Psoas muscle (tissue), 8 donors: ENCODE measurements around the gene FBLL1. TPM values are rescaled to one million over a fixed set of nuclear protein-coding genes. Genes with fewer than 3 reads are reported as not detected.
A peak's percentile ranks its signal among the peaks of the same experiment; 100 is the strongest.

Experiments used
- ATAC-seq, 4 donors: fragments of 200-7000 bp; cut with Tn5 transposase; one replicate each; pipeline ENCODE4 v1.9.1; 2020; ENCODE audit warnings: moderate library complexity in 3 of 4, mild to moderate bottlenecking in 2 of 4
- DNase-seq, 2 donors: peaks; one replicate each; pipeline ENCODE4 v3.0.0-alpha.2; 2020
- H3K27ac ChIP-seq: fragments of 200-600 bp; one replicate; pipeline ENCODE4 v1.8.0; 2022
- H3K27me3 ChIP-seq, 3 donors: fragments of 200-600 bp in 1 of 3; one replicate each; pipeline versions ENCODE4 v1.6.1 to v1.8.0; 2013 to 2022; ENCODE audit warnings: low read length in 2 of 3, mild to moderate bottlenecking in 2 of 3, moderate library complexity in 1 of 3; ENCODE audit not compliant: insufficient read depth in 3 of 3
- H3K36me3 ChIP-seq, 2 donors: fragments of 200-600 bp in 1 of 2; one replicate each; pipeline versions ENCODE4 v1.6.1 to v1.8.0; 2013 to 2022; ENCODE audit warnings: low read depth in 1 of 2, mild to moderate bottlenecking in 1 of 2, moderate library complexity in 1 of 2; ENCODE audit not compliant: insufficient read depth in 1 of 2
- H3K4me1 ChIP-seq: fragments of 200-600 bp; one replicate; pipeline ENCODE4 v1.8.0; 2022
- H3K4me3 ChIP-seq: fragments of 200-600 bp; one replicate; pipeline ENCODE4 v1.8.0; 2022; ENCODE audit warnings: mild to moderate bottlenecking
- H3K9me3 ChIP-seq: fragments of 200-600 bp; one replicate; pipeline ENCODE4 v1.8.0; 2022
- WGBS, 3 donors: extraction: QIAGEN DNeasy Blood & Tissue Kit; methylation state at CpG; one replicate each; pipeline versions ENCODE4 v1.1.6 to v1.1.7; 2013; 5-methylcytosine and 5-hydroxymethylcytosine counted together
- intact Hi-C, 2 donors: fragments of 100-400 bp; cut with DNase I; formaldehyde crosslinking; loops; one replicate each; pipeline versions ENCODE4 v1.11.0 to v1.14.2; 2022
- polyA plus RNA-seq, 3 donors: library from polyadenylated mRNA; stranded (reverse); fragments of 200-250 nt; gene quantifications; one replicate each; pipeline ENCODE4 v1.2.3, GENCODE V29; 2013
- total RNA-seq, 4 donors: library from RNA; stranded (reverse); fragmentation: NEBNext Ultra II Directional in 2 of 4; extraction: Animal tissue kit (Norgen Biotek cat#: 25700) in 2 of 4; gene quantifications; one replicate each; pipeline versions ENCODE4 v1.2.1 to v1.2.4, GENCODE V29; 2021 to 2023
- TF ChIP-seq, protein P1 (sequence below): fragments of 200-600 bp; IDR thresholded peaks from one replicate; pipeline ENCODE4 v1.8.0; 2022; ENCODE audit warnings: antibody characterized with exemption
- donor health status: healthy with polysubstance abuse.
- donor health status: DM: no; HTN: no; CAD: no; lungs with moderate emphysema.
- donor health status: Bipolar disorder and iron deficiency.
- donor health status: healthy.
- donor health status: DM: yes; HTN: yes; CAD: no.
- donor health status: DM: no; HTN: no; CAD: no.
- donor health status: DM: no; HTN: no; CAD: no.
- donor health status: DM: yes; HTN: yes; CAD: no.

Gene FBLL1
- total and polyA plus RNA-seq, 7 donors: 0.05 to 0.21 (median 0.20) TPM; not detected in 4

DNA sequence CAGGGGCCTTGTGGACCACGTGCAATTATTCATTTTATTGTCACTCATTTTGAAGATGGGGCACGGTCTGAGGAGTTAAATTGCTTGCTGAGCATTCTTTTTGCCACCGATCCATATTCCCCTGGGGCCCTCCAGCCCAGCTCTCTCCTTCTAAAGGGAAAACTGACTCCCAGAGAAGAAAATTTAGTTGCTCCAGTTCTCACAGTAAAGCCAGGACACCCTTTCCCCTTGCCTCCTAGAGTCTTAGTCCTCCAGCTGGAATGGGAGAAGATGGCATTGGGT lies 51.1 kb downstream of the FBLL1 start:
- intact Hi-C loops: loop anchor here in 1 of 2 donors (5.0 kb wide), 1 partner anchor 188 kb away; no protein-coding TSS in a partner anchor
- H3K27ac ChIP-seq: peak overlapping the region; percentile 92
- TF ChIP-seq, protein P1, sequence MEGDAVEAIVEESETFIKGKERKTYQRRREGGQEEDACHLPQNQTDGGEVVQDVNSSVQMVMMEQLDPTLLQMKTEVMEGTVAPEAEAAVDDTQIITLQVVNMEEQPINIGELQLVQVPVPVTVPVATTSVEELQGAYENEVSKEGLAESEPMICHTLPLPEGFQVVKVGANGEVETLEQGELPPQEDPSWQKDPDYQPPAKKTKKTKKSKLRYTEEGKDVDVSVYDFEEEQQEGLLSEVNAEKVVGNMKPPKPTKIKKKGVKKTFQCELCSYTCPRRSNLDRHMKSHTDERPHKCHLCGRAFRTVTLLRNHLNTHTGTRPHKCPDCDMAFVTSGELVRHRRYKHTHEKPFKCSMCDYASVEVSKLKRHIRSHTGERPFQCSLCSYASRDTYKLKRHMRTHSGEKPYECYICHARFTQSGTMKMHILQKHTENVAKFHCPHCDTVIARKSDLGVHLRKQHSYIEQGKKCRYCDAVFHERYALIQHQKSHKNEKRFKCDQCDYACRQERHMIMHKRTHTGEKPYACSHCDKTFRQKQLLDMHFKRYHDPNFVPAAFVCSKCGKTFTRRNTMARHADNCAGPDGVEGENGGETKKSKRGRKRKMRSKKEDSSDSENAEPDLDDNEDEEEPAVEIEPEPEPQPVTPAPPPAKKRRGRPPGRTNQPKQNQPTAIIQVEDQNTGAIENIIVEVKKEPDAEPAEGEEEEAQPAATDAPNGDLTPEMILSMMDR: no peak
- H3K27me3 ChIP-seq: no peaks in the 10 kb centered on the region
- H3K36me3 ChIP-seq: no peaks in the 10 kb centered on the region
- ATAC-seq: no peak
- H3K4me1 ChIP-seq: peaks cover 23% of the 10 kb centered on the region
- H3K4me3 ChIP-seq: peak overlapping the region; percentile 81
- no peaks in the 10 kb centered on the region for H3K9me3 ChIP-seq
- no peak for DNase-seq
- 9 to 11% (median 10%) methylated on average over 3 of the region's 3 CpGs for WGBS, 3 donors

Other genes with a start within 250 kb of the FBLL1 start
- gene WWC1, start 237.7 kb upstream of the FBLL1 start, total RNA-seq: under 1 TPM in 1 of 4 donors, not detected in 3; 0.25 TPM
- under 1 TPM; 0.03 to 0.13 (median 0.04) TPM for gene WWC1, start 237.7 kb upstream of the FBLL1 start, polyA plus RNA-seq
- 10 to 100 TPM; 31.6 to 40.4 (median 37.8) TPM for gene RARS1, start 42.8 kb upstream of the FBLL1 start, total RNA-seq
- 10 to 100 TPM; 27.2 to 69.3 (median 42.2) TPM for gene RARS1, start 42.8 kb upstream of the FBLL1 start, polyA plus RNA-seq
- 10 to 100 TPM; 26.8 to 30.7 (median 29.6) TPM for gene PANK3, start 50.1 kb downstream of the FBLL1 start, total RNA-seq
- gene PANK3, start 50.1 kb downstream of the FBLL1 start, polyA plus RNA-seq: 10 to 100 TPM in 2 of 3 donors, 1 to 10 TPM in 1; 5.6 to 21.0 (median 15.5) TPM